Measurements from ENCODE around the gene IL27RA. TPM values are rescaled to one million over a fixed set of nuclear protein-coding genes. Genes with fewer than 3 reads are reported as not detected.

IL27RA gene
- total RNA-seq, 1 donor from 2014 or later = 2.8 TPM

DNA sequence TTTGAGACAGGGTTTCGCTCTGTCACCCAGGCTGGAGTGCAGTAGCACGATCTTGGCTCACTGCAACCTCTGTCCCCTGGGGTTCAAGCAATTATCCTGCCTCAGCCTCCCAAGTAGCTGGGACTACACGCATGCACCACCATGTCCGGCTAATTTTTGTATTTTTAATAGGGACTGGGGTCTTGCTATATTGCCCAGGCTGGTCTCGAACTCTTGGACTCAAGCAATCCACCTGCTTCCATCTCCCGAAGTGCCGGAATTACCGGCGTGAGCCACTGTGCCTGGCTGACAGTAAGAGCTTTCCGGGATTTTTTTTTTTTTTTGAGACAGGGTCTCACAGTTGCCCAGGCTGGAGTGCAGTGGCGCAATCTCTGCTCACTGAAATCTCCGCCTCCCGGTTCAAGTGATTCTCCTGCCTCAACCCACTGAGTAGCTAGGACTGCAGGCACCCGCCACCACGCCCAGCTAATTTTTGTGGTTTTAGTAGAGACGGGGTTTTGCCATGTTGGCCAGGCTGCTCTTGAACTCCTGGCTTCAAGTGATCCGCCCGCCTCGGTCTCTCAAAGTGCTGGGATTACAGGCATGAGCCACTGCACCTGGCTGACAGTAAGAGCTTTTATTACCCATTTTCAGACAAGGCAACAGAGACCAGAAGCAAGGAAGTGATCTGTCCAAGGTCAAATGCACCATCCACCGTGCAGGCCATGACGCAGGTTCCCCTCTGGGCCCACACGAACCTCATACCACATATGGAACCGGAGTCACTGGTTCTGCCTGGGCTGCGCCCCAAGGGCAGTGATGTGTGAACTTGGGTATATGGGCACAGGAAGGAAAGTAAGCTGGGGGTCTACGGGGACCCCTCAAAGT lies 46.5 kb upstream of the IL27RA start:
- DNase-seq (ENCODE audit: extremely low spot score, unreplicated experiment) = no peak
- Mint-ChIP-seq H3K4me3 (no peak overlapping the region), H3K36me3 (peaks cover 9% of the 10 kb centered on the region), H3K27ac (peak overlapping the region; percentile 24), H3K27me3 (no peaks in the 10 kb centered on the region), H3K9me3 (no peaks in the 10 kb centered on the region), H3K4me1 (ENCODE audit: unreplicated experiment) (peaks cover 18% of the 10 kb centered on the region)
- TF ChIP-seq, protein P1, sequence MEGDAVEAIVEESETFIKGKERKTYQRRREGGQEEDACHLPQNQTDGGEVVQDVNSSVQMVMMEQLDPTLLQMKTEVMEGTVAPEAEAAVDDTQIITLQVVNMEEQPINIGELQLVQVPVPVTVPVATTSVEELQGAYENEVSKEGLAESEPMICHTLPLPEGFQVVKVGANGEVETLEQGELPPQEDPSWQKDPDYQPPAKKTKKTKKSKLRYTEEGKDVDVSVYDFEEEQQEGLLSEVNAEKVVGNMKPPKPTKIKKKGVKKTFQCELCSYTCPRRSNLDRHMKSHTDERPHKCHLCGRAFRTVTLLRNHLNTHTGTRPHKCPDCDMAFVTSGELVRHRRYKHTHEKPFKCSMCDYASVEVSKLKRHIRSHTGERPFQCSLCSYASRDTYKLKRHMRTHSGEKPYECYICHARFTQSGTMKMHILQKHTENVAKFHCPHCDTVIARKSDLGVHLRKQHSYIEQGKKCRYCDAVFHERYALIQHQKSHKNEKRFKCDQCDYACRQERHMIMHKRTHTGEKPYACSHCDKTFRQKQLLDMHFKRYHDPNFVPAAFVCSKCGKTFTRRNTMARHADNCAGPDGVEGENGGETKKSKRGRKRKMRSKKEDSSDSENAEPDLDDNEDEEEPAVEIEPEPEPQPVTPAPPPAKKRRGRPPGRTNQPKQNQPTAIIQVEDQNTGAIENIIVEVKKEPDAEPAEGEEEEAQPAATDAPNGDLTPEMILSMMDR (conservative IDR thresholded peaks at IDR 0.05) = no peak

DNA sequence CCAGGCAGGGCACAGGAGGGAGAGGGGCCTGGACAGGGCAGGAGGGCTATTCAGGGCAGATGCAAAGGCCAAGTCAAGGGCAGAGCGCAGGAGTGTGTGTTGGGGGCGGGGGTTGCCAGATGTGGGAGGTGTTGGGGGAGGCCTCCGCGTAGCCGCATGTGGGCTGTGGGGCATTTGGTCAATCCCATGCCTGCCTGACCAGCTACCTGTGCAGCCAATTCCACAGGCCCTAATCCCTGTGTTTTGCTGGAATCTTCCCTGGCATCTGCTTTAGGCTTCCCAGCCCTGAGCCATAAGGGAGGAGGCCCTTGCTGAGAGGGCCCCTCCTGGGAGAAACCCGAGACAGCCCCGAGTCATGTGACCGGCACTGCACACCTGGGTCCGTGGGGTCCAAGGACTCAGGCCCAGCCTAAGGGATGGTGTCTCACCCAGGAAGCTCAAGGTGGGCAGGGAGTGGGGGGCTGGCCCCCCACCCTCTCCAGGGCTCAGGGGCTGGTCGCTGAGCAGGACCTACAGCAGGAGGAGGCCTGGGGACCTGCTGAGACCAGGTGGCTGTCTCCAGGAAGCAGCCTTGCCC lies 45.7 kb upstream of the IL27RA start:
- DNase-seq (ENCODE audit: extremely low spot score, unreplicated experiment) = no peak
- Mint-ChIP-seq H3K27ac (peak overlapping the region; percentile 24), H3K36me3 (peaks cover 10% of the 10 kb centered on the region), H3K27me3 (no peaks in the 10 kb centered on the region), H3K9me3 (no peaks in the 10 kb centered on the region), H3K4me3 (no peak overlapping the region), H3K4me1 (ENCODE audit: unreplicated experiment) (peaks cover 18% of the 10 kb centered on the region)
- TF ChIP-seq, protein P1 (conservative IDR thresholded peaks at IDR 0.05) = no peak

- Mint-ChIP-seq H3K27ac (no peak overlapping the region), H3K4me1 (ENCODE audit: unreplicated experiment) (peaks cover 18% of the 10 kb centered on the region), H3K9me3 (no peaks in the 10 kb centered on the region), H3K27me3 (no peaks in the 10 kb centered on the region), H3K4me3 (no peak overlapping the region), H3K36me3 (peaks cover 14% of the 10 kb centered on the region)
- TF ChIP-seq, protein P1 (conservative IDR thresholded peaks at IDR 0.05) = no peak
- DNase-seq (ENCODE audit: extremely low spot score, unreplicated experiment) = no peak
Measured at GRCh38 chr19:13986348-13986904, 45.1 kb upstream of the IL27RA start.

GRCh38 chr19:13987101-13987890 lies 44.3 kb upstream of the IL27RA start:
- Mint-ChIP-seq H3K36me3 (peaks cover 14% of the 10 kb centered on the region), H3K4me3 (no peak overlapping the region), H3K9me3 (no peaks in the 10 kb centered on the region), H3K27ac (no peak overlapping the region), H3K4me1 (ENCODE audit: unreplicated experiment) (peaks cover 18% of the 10 kb centered on the region), H3K27me3 (no peaks in the 10 kb centered on the region)
- TF ChIP-seq, protein P1 (conservative IDR thresholded peaks at IDR 0.05) = no peak
- DNase-seq (ENCODE audit: extremely low spot score, unreplicated experiment) = no peak

- no peak for DNase-seq (ENCODE audit: extremely low spot score, unreplicated experiment)
- Mint-ChIP-seq H3K9me3 (no peaks in the 10 kb centered on the region), H3K27me3 (no peaks in the 10 kb centered on the region), H3K27ac (no peak overlapping the region), H3K4me3 (no peak overlapping the region), H3K4me1 (ENCODE audit: unreplicated experiment) (peaks cover 18% of the 10 kb centered on the region), H3K36me3 (peaks cover 14% of the 10 kb centered on the region)
- TF ChIP-seq, protein P1 (conservative IDR thresholded peaks at IDR 0.05) = no peak
Measured at GRCh38 chr19:13989487-13989886, 42.1 kb upstream of the IL27RA start.
